ENCODE measurements around the gene CPSF6. TPM values are rescaled to one million over a fixed set of nuclear protein-coding genes. Genes with fewer than 3 reads are reported as not detected.

The CPSF6 gene
- total RNA-seq, 4 donors from 2014 or later: 17.6 to 49.2 (median 29.0) TPM

DNA sequence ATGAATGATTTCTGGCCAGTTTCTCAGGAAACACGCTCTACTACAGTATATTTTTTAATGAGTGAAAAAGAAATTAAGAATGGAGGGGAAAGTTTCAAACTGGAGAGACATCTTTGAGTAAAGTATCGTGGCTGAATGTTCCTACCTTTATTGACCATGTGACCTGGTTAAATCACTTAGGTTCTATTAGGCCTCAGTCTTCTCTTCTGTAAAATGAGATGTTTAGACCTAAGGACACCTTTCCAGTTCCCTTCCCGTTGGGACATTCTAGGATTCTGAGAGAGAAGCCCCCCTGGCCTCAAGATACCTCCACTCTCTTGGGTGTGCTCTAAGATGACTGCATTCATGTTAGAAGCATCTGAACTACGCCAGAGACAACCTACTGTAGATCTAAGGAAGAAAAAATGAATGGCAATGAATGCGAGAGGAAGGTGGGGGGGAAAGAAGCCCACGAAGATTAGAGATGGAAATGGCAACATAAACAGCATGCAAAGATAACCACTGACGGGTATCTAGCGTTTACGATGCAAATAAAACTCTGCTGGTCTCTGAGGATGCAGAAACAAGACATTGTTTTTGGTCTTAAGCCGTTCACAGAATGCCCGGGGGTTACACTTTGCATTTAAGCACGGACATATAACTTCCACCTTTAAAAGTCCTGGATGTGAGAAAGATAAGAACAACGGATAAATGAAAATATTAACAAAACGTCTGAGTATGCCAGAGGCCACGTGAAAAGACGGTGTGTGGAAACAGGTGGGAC lies 599 bp upstream of the CPSF6 start:
- H3K27ac ChIP-seq (replicated peaks in 1 of 4): peak overlapping the region; percentile 94 to 97 (median 96)
- H3K9me3 ChIP-seq: no peaks in the 10 kb centered on the region
- peaks cover 26 to 42% (median 39%) of the 10 kb centered on the region in 4 donors for H3K4me1 ChIP-seq
- peak overlapping the region; percentile 79 to 93 (median 88) for H3K4me3 ChIP-seq
- intact Hi-C loops (cut with DNase I): no loop called here
- no peaks in the 10 kb centered on the region for H3K27me3 ChIP-seq
- WGBS: 17% methylated on average over 16 of the region's 16 CpGs
- TF ChIP-seq POLR2A (IDR thresholded peaks at IDR 0.05; ENCODE audit: low read depth) (no peak), POLR2AphosphoS5 (IDR thresholded peaks at IDR 0.05) (no peak), EP300 (IDR thresholded peaks at IDR 0.05) (no peak)
- TF ChIP-seq, protein P1, sequence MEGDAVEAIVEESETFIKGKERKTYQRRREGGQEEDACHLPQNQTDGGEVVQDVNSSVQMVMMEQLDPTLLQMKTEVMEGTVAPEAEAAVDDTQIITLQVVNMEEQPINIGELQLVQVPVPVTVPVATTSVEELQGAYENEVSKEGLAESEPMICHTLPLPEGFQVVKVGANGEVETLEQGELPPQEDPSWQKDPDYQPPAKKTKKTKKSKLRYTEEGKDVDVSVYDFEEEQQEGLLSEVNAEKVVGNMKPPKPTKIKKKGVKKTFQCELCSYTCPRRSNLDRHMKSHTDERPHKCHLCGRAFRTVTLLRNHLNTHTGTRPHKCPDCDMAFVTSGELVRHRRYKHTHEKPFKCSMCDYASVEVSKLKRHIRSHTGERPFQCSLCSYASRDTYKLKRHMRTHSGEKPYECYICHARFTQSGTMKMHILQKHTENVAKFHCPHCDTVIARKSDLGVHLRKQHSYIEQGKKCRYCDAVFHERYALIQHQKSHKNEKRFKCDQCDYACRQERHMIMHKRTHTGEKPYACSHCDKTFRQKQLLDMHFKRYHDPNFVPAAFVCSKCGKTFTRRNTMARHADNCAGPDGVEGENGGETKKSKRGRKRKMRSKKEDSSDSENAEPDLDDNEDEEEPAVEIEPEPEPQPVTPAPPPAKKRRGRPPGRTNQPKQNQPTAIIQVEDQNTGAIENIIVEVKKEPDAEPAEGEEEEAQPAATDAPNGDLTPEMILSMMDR (IDR thresholded peaks at IDR 0.05): no peak
- H3K36me3 ChIP-seq: no peaks in the 10 kb centered on the region
- no peak for DNase-seq (ENCODE audit: extremely low spot score)

DNA sequence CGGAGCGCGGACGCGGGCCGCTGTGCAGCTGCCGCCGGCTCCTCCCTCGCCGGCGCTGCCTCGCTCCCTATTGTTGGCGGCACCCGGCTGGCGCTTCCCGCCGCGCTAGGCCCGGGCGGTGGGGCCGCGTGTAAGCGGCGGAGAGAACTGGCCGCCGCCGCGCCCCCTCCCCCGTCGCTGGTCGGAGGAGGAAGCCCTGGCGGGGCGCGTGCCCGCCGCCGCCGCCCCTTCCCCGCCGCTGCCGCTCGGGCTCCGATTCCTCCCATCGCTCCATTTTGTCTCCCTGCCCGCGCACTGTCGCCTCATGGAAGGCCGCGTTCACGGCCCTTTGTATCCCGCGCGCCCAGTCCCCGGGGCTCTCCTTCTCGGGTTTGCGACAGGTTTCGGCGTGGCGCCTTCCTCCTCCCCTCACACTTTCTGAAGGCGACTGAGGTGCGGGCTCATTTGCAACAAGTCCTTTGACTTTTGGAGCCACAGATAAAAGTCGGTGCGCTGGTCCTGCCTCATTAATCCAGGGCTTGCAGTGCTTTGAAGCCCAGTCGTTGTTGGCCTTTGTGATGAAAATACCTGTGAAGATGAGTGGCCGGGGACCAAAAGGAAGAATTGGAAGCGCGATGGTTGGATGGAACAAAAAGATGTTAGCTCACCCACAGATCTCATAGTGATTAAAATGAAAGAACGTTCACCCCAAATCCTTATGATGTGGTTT lies 707 bp downstream of the CPSF6 start:
- Histone ChIP-seq H3K27me3 (no peaks in the 10 kb centered on the region), H3K4me1 (peaks cover 28 to 51% (median 47%) of the 10 kb centered on the region in 4 donors), H3K4me3 (peak overlapping the region; percentile 79 to 93 (median 88)), H3K9me3 (no peaks in the 10 kb centered on the region), H3K36me3 (no peaks in the 10 kb centered on the region), H3K27ac (replicated peaks in 1 of 4) (peak overlapping the region; percentile 94 to 97 (median 96))
- no peak for TF ChIP-seq POLR2A (IDR thresholded peaks at IDR 0.05; ENCODE audit: low read depth)
- TF ChIP-seq POLR2AphosphoS5 (IDR thresholded peaks at IDR 0.05): peak in 1 of 2 donors; percentile 8
- TF ChIP-seq, protein P1 (IDR thresholded peaks at IDR 0.05): no peak
- DNase-seq (ENCODE audit: extremely low spot score): no peak
- WGBS: under 1% methylated on average over 53 of the region's 68 CpGs
- intact Hi-C loops (cut with DNase I): no loop called here

DNA sequence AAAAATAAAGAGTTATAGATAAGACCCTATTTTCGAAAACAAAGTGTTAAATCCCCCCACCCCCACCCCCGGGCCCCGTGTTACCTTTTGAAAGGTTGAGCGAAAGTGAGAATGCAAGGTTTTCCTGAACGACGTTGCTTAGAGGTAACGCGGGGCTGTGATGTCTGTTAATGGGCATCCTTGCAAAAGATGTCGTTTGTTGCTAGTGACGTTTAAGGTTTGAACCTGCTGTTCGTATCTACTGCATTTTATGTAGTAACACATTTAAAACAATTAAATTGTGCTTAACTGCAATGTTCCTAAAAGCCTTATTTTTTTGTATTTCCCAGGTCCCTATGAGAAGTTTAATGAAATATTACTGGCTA lies 1.2 kb downstream of the CPSF6 start:
- intact Hi-C loops (cut with DNase I): no loop called here
- Histone ChIP-seq H3K27me3 (no peaks in the 10 kb centered on the region), H3K9me3 (no peaks in the 10 kb centered on the region), H3K36me3 (no peaks in the 10 kb centered on the region), H3K27ac (replicated peaks in 1 of 4) (peak overlapping the region; percentile 94 to 97 (median 96)), H3K4me1 (peaks cover 29 to 56% (median 50%) of the 10 kb centered on the region in 4 donors), H3K4me3 (peak overlapping the region; percentile 79 to 93 (median 88))
- WGBS: 3% methylated on average over 11 of the region's 11 CpGs
- DNase-seq (ENCODE audit: extremely low spot score): no peak
- TF ChIP-seq, protein P1 (IDR thresholded peaks at IDR 0.05): no peak
- TF ChIP-seq EP300 (IDR thresholded peaks at IDR 0.05) (no peak), POLR2A (IDR thresholded peaks at IDR 0.05; ENCODE audit: low read depth) (no peak), POLR2AphosphoS5 (IDR thresholded peaks at IDR 0.05) (no peak)

DNA sequence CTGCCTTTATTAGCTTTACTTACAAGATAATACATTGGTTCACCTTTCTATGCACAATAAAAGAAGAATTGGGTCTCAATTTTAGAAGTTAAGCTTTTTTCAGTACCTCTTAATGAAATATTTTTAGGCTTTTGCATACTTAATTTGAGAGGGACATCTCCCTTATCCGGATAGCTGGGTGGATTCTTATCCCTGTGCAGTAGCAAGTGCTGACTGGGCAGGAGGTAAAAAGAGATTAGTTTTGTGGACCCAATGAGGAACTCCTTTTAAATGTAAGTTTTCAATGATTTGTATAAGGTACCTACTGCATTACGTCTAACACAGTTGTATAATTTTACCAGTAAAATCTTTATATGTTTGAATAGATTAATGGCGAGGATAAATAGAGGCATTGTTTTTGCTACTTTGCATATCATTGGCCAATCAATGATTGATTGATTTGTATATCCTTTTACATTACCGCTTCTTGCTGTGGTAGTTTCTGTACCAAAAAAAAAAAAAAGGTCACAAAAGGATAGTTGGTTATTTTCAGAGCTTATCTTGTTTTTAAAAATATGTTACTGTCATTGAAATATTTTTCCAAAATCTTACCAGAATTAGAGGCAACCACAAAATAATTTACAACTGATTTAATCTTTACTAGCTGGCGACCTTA lies 2.2 kb downstream of the CPSF6 start:
- Histone ChIP-seq H3K4me3 (peak overlapping the region; percentile 79 to 93 (median 88)), H3K27ac (replicated peaks in 1 of 4) (peak overlapping the region in 1 of 4 donors; percentile 96), H3K27me3 (no peaks in the 10 kb centered on the region), H3K9me3 (no peaks in the 10 kb centered on the region), H3K4me1 (peaks cover 32 to 65% (median 57%) of the 10 kb centered on the region in 4 donors), H3K36me3 (no peaks in the 10 kb centered on the region)
- no peak for DNase-seq (ENCODE audit: extremely low spot score)
- 51% methylated on average over 5 of the region's 5 CpGs for WGBS
- intact Hi-C loops (cut with DNase I): no loop called here
- TF ChIP-seq EP300 (IDR thresholded peaks at IDR 0.05) (no peak), POLR2AphosphoS5 (IDR thresholded peaks at IDR 0.05) (no peak), POLR2A (IDR thresholded peaks at IDR 0.05; ENCODE audit: low read depth) (no peak)
- TF ChIP-seq, protein P1 (IDR thresholded peaks at IDR 0.05): no peak
